ENCODE data around the gene GALNT18.

Gene GALNT18

GRCh38 chr11:11414996-11415395 is 206.8 kb downstream of the GALNT18 start:
- no peak for DNase-seq (ENCODE audit: low read depth in 3 of 3, low spot score in 1 of 3)

- DNase-seq (ENCODE audit: low read depth in 3 of 3, low spot score in 1 of 3) = no peak
These were observed 208.0 kb downstream of the GALNT18 start for GRCh38 chr11:11413776-11414175.

GRCh38 chr11:11411401-11411985 is 210.3 kb downstream of the GALNT18 start:
- no peak for DNase-seq (ENCODE audit: low read depth in 3 of 3, low spot score in 1 of 3)

GRCh38 chr11:11409901-11410300 is 211.9 kb downstream of the GALNT18 start:
- no peak for DNase-seq (ENCODE audit: low read depth in 3 of 3, low spot score in 1 of 3)

- DNase-seq (ENCODE audit: low read depth in 3 of 3, low spot score in 1 of 3) = no peak
These were observed 212.6 kb downstream of the GALNT18 start for GRCh38 chr11:11409224-11409623.

GRCh38 chr11:11408436-11409221 is 213.2 kb downstream of the GALNT18 start:
- DNase-seq (ENCODE audit: low read depth in 3 of 3, low spot score in 1 of 3) = no peak

GRCh38 chr11:11407763-11408084 is 214.1 kb downstream of the GALNT18 start:
- no peak for DNase-seq (ENCODE audit: low read depth in 3 of 3, low spot score in 1 of 3)

- no peak for DNase-seq (ENCODE audit: low read depth in 3 of 3, low spot score in 1 of 3)
These were observed 214.6 kb downstream of the GALNT18 start for GRCh38 chr11:11407065-11407762.

- DNase-seq (ENCODE audit: low read depth in 3 of 3, low spot score in 1 of 3) = no peak
These were observed 215.2 kb downstream of the GALNT18 start for GRCh38 chr11:11406652-11407051.

GRCh38 chr11:11403763-11404725 is 217.8 kb downstream of the GALNT18 start:
- DNase-seq (ENCODE audit: low read depth in 3 of 3, low spot score in 1 of 3) = no peak

GRCh38 chr11:11401960-11402535 is 219.8 kb downstream of the GALNT18 start:
- no peak for DNase-seq (ENCODE audit: low read depth in 3 of 3, low spot score in 1 of 3)

GRCh38 chr11:11400635-11401232 is 221.1 kb downstream of the GALNT18 start:
- DNase-seq (ENCODE audit: low read depth in 3 of 3, low spot score in 1 of 3) = no peak

- DNase-seq (ENCODE audit: low read depth in 3 of 3, low spot score in 1 of 3) = no peak
These were observed 221.7 kb downstream of the GALNT18 start for GRCh38 chr11:11400121-11400520.

- DNase-seq (ENCODE audit: low read depth in 3 of 3, low spot score in 1 of 3) = no peak
These were observed 224.0 kb downstream of the GALNT18 start for GRCh38 chr11:11397781-11398180.

GRCh38 chr11:11397036-11397415 is 224.8 kb downstream of the GALNT18 start:
- DNase-seq (ENCODE audit: low read depth in 3 of 3, low spot score in 1 of 3) = no peak

GRCh38 chr11:11396301-11397035 is 225.3 kb downstream of the GALNT18 start:
- no peak for DNase-seq (ENCODE audit: low read depth in 3 of 3, low spot score in 1 of 3)

GRCh38 chr11:11395126-11395525 is 226.7 kb downstream of the GALNT18 start:
- no peak for DNase-seq (ENCODE audit: low read depth in 3 of 3, low spot score in 1 of 3)

- DNase-seq (ENCODE audit: low read depth in 3 of 3, low spot score in 1 of 3) = no peak
These were observed 227.6 kb downstream of the GALNT18 start for GRCh38 chr11:11394241-11394640.

GRCh38 chr11:11391796-11392463 is 229.9 kb downstream of the GALNT18 start:
- DNase-seq (ENCODE audit: low read depth in 3 of 3, low spot score in 1 of 3) = no peak

All from stimulated activated CD4-positive, alpha-beta T cell treated with anti-CD3 and anti-CD28 coated beads, TNF-alpha, amount 100 ng/mL, for 1 hour (primary cell).